NCI-H2029 (cell line): Measurements from ENCODE around the gene SNN.

Experiments
- DNase-seq: peaks from one replicate; lab custom pipeline; 2025; lab: John Stamatoyannopoulos, UW

Gene SNN

GRCh38 chr16:11679941-11680911 is 12.0 kb downstream of the SNN start:
- no peak for DNase-seq

GRCh38 chr16:11681556-11681955 is 13.3 kb downstream of the SNN start:
- DNase-seq, result no peak

- no peak for DNase-seq
Observed at GRCh38 chr16:11681976-11682654, 13.9 kb downstream of the SNN start.

- no peak for DNase-seq
Observed at GRCh38 chr16:11682655-11683096, 14.4 kb downstream of the SNN start.

DNA sequence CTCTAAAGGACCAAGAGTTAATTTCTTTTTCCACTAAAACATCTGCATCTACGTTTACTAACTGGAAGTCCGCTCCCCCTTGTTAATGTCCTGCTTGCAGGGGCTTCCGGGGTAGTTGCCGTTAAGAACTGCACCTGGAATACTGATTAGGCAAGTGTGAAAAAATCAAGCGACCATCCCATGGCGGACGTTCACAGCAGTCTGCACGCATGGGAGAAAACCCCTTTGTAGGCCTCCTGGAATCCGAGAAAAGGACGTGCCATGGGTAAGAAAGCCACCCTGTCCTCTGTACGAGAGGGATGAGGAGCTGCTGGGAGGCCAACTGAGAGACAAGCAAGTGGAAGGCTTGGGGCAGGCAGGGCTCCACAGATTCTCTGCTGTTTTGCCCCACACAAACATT is 14.9 kb downstream of the SNN start:
- DNase-seq, result no peak

- DNase-seq, result no peak
Observed at GRCh38 chr16:11684231-11685025, 16.2 kb downstream of the SNN start.

DNA sequence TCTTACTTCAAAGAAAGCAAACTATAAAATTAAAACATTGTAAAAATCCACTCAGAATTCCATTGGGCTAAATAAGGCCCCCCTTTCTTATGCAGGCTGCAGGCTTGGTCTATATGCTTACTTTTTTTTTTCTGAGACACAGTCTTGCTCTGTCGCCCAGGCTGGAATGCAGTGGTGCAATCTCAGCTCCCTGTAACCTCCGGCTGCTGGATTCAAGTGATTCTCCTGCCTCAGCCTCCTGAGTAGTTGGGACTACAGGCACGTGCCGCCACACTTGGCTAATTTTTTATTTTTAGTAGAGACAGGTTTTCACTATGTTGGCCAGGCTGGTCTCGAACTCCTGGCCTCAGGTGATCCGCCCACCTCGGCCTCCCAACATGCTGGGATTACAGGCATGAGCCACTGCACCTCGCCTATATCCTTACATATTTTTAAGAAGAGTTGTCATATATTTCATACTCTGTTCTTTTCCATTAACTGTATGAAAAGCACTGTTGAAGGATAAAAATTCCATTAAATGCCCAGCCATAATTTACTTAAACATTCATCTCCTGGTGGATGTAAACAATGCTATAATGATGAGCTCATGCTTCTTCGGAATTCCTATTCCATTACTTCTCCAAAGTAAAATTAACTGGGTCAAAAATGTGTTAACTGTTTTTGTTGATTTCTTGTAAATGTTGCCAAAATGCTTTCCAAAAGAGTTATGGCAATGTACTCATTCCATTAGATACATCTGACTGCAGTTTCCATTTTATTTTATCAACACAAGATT is 17.8 kb downstream of the SNN start:
- no peak for DNase-seq

- no peak for DNase-seq
Observed at GRCh38 chr16:11686713-11687380, 18.6 kb downstream of the SNN start.

- DNase-seq, result no peak
Observed at GRCh38 chr16:11687601-11688519, 19.6 kb downstream of the SNN start.

- no peak for DNase-seq
Observed at GRCh38 chr16:11688520-11688886, 20.2 kb downstream of the SNN start.

- no peak for DNase-seq
Observed at GRCh38 chr16:11689031-11689840, 21.0 kb downstream of the SNN start.

DNA sequence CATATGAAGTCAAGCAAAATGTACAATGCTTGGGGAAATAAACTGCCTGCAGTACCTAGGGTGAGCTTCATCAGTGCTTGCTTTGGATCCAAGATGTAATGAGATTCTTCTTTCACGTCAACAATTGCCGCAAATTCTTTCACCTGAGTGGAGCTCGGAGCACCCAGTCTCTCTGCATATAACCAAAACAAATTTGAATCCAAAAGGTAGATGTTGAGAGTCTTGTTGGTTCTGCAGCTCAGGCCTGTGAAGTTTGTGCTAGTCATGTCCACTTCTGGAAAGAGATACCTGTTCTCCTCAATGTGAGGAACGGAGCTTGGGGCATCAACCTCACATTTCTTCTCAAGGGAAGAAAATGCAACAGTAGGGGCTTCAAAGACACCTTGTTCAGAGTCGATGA is 23.0 kb downstream of the SNN start:
- DNase-seq, result no peak

GRCh38 chr16:11691771-11692170 is 23.5 kb downstream of the SNN start:
- DNase-seq, result no peak

GRCh38 chr16:11692171-11692570 is 23.9 kb downstream of the SNN start:
- DNase-seq, result no peak

DNA sequence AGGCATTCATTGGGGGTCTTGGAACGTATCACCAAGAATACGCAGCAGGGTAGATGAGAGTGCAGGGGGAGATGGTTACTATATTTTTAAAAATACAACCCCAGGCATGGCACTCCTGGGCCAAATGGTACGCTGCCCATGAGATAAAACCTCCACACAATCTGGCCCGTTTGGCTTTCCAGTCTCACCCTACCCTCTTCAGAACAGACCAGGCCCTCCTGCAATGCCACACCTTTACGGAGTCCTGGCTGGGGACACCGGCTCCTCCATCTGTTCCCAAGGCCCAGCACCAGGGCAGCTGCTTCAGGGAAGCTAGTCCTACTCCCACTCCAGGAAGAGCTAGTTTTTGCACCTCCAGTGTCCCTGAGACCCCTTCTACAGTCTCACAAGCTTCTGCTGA is 24.4 kb downstream of the SNN start:
- no peak for DNase-seq

- no peak for DNase-seq
Observed at GRCh38 chr16:11696266-11697012, 28.2 kb downstream of the SNN start.

- DNase-seq, result no peak
Observed at GRCh38 chr16:11697319-11697718, 29.1 kb downstream of the SNN start.

DNA sequence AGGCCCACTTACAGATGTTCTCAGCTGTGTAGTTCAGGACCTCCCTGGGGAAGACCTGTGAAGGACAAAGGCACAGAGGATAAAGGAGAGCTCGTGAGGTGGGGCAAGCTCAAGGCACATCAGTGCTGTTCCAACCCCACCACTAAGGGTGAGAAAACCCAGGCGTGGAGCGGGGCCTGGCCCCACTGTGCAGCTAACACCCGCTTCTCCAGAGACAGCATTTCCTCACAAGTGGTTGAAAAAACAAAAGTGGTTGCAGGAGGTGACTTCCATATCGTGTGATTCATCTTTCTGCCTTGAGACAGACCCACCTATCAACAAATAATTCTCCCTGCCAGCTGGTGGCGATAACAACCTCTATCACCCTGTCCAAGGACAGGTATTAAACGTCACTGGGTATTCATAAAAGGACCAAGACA is 30.0 kb downstream of the SNN start:
- DNase-seq, result no peak
